ENCODE measurements around the gene MDM2. TPM values are rescaled to one million over a fixed set of nuclear protein-coding genes. Genes with fewer than 3 reads are reported as not detected.
A peak's percentile ranks its signal among the peaks of the same experiment; 100 is the strongest.

MDM2 gene
- total RNA-seq, 2 donors from 2014 or later: 191 to 225 TPM

DNA sequence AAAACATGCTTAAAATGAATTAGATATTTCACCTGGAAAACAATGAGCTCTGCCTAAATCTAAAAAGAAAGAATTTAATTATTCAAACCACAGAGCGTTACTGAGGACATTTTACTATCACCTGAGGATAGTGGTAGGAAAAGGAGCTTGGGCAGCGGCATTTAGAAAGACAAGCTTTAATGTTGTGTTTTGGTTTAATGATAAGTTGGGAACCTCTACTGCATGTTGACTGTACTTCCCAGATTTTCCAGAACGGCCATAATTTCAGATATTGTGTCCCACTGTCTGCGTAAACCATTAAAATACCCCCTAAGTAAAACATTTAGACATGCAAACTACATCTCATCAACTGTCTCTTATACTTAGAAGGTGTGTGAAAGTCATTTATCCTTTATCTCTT is 69.6 kb downstream of the MDM2 start:
- H3K9me3 Mint-ChIP-seq: peaks cover 0 to 2% of the 10 kb centered on the region in 2 donors

DNA sequence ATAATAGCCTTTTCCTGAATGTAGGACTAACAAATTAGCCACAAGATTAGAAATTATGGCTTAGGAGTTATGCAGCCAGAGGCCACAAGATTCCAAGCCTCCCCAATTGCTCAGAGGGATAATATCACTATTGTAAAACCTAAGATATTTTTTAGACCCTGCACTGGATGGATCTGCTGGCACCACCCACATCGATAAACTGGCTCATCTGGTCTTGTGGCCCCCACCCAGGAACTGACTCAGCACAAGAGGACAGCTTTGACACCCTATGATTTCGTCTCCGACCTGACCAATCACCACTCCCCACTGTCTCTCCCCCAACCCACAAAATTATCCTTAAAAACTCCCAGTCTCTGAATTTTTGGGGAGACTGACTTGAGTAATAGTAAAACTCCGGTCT is 70.3 kb downstream of the MDM2 start:
- Mint-ChIP-seq H3K4me1 (ENCODE audit: low read depth) (no peaks in the 10 kb centered on the region), H3K9me3 (peaks cover 0 to 2% of the 10 kb centered on the region in 2 donors), H3K36me3 (ENCODE audit: insufficient read depth in 2 of 2) (peaks cover 0 to 10% of the 10 kb centered on the region in 2 donors), H3K4me3 (no peak overlapping the region), H3K27me3 (ENCODE audit: low read depth) (no peaks in the 10 kb centered on the region), H3K27ac (no peak overlapping the region)
- no peak for DNase-seq
- no peak for ATAC-seq (replicated peaks in 1 of 2)

More for the DNA sequence above, 69.6 kb downstream of the MDM2 start:
- Mint-ChIP-seq H3K27me3 (ENCODE audit: low read depth) (no peaks in the 10 kb centered on the region), H3K4me3 (no peak overlapping the region), H3K36me3 (ENCODE audit: insufficient read depth in 2 of 2) (peaks cover 0 to 8% of the 10 kb centered on the region in 2 donors), H3K27ac (no peak overlapping the region), H3K4me1 (ENCODE audit: low read depth) (no peaks in the 10 kb centered on the region)
- ATAC-seq (replicated peaks in 1 of 2): no peak
- DNase-seq: no peak

DNA sequence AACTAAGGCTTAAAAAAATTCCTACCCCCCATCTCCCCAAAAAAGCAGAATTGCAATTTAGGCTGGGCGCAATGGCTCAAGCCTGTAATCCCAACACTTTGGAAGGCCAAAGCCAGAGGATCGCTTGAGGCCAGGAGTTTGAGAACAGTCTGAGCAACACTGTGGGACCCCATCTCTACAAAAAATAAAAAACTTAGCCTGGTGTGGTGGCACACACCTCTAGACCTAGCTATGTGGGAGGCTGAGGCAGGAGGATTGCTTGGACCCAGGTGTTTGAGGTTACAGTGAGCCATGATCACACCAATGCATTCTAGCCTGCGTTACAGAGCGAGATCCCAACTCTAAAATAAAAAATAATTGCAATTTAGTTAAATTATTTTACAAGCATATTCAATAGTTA is 70.9 kb downstream of the MDM2 start:
- Mint-ChIP-seq H3K4me3 (no peak overlapping the region), H3K27me3 (ENCODE audit: low read depth) (no peaks in the 10 kb centered on the region), H3K27ac (no peak overlapping the region), H3K36me3 (ENCODE audit: insufficient read depth in 2 of 2) (peaks cover 0 to 10% of the 10 kb centered on the region in 2 donors), H3K9me3 (peaks cover 0 to 2% of the 10 kb centered on the region in 2 donors), H3K4me1 (ENCODE audit: low read depth) (no peaks in the 10 kb centered on the region)
- ATAC-seq (replicated peaks in 1 of 2): no peak
- DNase-seq: no peak

DNA sequence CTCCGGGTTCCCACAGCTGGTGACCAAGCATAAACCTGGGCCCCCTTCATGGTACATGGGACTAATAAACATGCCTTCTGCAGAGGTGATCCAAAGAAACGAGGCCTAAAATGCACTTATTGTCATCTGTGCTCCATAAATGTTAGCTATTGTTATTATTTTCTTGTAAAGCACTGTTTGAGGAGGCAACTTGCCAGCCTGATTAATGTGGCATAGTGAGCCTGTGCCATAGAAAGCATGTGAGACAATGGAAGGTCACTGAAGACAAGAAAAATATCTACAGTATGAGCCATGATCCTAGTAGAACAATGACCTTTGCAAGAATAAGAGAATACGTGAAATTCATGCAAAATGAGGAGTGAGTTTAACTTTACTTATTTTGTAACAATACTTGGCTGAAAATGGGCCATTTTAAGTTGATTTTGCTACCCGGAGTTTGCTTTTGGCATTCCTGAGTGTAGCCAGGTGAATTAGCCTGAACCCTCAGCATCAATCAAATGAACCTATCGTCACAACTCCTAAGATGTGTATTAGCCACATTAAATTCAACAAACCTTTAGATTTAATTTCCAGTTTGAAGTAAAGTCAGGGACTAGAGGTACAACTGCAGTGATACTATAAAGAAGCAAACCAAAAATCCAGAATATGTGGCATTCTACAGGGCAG is 72.8 kb downstream of the MDM2 start:
- H3K27me3 Mint-ChIP-seq (ENCODE audit: low read depth): peaks cover 7% of the 10 kb centered on the region
- peaks cover 0 to 10% of the 10 kb centered on the region in 2 donors for H3K36me3 Mint-ChIP-seq (ENCODE audit: insufficient read depth in 2 of 2)

DNA sequence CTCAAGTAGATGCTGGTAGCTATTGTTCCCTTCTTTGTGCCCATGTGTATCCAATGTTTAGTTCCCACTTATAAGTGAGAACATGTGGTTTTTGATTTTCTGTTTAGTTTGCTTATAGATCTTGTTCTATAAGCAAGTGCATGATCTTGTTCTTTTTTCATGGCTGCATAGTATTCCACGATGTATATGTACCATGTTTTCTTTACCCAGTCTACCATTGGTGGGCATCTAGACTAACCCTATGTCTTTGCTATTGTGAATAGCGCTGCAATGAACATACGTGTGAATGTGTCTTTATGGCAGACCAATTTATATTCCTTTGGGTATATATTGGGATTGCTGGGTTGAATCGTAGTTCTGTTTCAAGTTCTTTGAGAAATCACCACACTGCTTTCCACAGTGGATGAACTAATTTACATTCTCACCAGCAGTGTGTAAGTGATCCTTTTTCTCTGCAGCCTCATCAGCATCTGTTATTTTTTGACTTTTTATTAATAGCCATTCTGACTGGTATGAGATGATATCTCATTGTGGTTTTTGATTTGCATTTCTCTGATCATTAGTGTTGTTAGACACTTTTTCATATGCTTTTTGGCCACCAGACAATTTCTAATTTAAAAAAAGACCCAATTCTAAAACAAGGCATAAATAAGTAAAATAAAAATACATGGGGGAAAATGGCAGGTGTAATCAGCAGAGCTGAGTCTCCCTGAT is 74.4 kb downstream of the MDM2 start:
- H3K4me1 Mint-ChIP-seq (ENCODE audit: low read depth): no peaks in the 10 kb centered on the region
- ATAC-seq (replicated peaks in 1 of 2): no peak

More for the DNA sequence above, 72.8 kb downstream of the MDM2 start:
- DNase-seq (no peak), ATAC-seq (replicated peaks in 1 of 2) (no peak)
- H3K27ac Mint-ChIP-seq: no peak overlapping the region
- H3K4me3 Mint-ChIP-seq: no peak overlapping the region
- no peaks in the 10 kb centered on the region for H3K4me1 Mint-ChIP-seq (ENCODE audit: low read depth)
- peaks cover 0 to 2% of the 10 kb centered on the region in 2 donors for H3K9me3 Mint-ChIP-seq

DNA sequence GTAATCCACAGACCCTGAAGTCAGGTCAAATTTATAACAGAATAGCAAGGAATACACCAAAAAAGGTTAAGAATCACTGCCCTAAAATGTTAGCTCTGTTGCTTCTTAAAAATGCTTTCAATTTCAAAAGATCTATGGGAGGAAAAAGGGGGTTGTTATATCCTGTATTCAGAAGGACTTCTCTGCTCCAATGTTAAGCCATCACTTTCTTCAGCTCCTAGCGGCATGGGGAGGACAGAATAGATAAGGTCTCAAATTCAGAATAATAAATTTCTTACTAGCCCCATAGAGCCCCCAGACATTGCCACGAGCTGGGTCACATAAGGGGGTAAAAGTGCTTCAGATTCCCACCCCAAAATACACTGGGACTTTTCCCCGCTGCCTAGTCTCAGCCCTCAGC is 75.2 kb downstream of the MDM2 start:
- peaks cover 7% of the 10 kb centered on the region for H3K4me1 Mint-ChIP-seq (ENCODE audit: low read depth)
- no peak for ATAC-seq (replicated peaks in 1 of 2)
- peaks cover 0 to 10% of the 10 kb centered on the region in 2 donors for H3K36me3 Mint-ChIP-seq (ENCODE audit: insufficient read depth in 2 of 2)
- no peak for DNase-seq
- peaks cover 13% of the 10 kb centered on the region for H3K27me3 Mint-ChIP-seq (ENCODE audit: low read depth)
- no peak overlapping the region for H3K27ac Mint-ChIP-seq
- no peak overlapping the region for H3K4me3 Mint-ChIP-seq
- H3K9me3 Mint-ChIP-seq: peaks cover 0 to 2% of the 10 kb centered on the region in 2 donors

More for the DNA sequence above, 74.4 kb downstream of the MDM2 start:
- Mint-ChIP-seq H3K9me3 (peaks cover 0 to 2% of the 10 kb centered on the region in 2 donors), H3K36me3 (ENCODE audit: insufficient read depth in 2 of 2) (peaks cover 0 to 10% of the 10 kb centered on the region in 2 donors), H3K27ac (no peak overlapping the region), H3K4me3 (no peak overlapping the region), H3K27me3 (ENCODE audit: low read depth) (peaks cover 13% of the 10 kb centered on the region)
- no peak for DNase-seq

DNA sequence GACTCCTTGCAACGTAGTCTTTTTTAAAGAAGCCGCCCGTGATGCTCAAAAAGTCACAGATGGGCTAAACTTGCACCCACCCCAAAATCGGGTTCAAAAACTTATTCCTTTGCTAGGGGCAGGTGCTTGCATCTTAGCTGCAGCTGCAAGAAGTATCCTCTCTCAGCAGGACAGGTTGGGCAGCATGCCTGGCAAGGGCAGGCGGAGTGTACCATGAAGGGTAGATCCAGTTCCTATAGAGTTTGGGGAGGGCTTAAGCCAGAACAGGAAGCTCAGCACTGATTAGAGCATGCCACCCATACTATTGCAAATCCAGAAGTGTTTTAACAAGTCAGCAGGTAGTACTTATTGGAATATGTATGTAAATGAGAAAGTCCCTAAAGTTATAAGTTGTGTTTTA is 76.3 kb downstream of the MDM2 start:
- no peak overlapping the region for H3K27ac Mint-ChIP-seq
- no peak overlapping the region for H3K4me3 Mint-ChIP-seq
- peaks cover 0 to 2% of the 10 kb centered on the region in 2 donors for H3K9me3 Mint-ChIP-seq
- ATAC-seq (replicated peaks in 1 of 2): no peak
- peaks cover 0 to 4% of the 10 kb centered on the region in 2 donors for H3K36me3 Mint-ChIP-seq (ENCODE audit: insufficient read depth in 2 of 2)
- no peak for DNase-seq
- peaks cover 13% of the 10 kb centered on the region for H3K27me3 Mint-ChIP-seq (ENCODE audit: low read depth)
- H3K4me1 Mint-ChIP-seq (ENCODE audit: low read depth): peaks cover 15% of the 10 kb centered on the region

DNA sequence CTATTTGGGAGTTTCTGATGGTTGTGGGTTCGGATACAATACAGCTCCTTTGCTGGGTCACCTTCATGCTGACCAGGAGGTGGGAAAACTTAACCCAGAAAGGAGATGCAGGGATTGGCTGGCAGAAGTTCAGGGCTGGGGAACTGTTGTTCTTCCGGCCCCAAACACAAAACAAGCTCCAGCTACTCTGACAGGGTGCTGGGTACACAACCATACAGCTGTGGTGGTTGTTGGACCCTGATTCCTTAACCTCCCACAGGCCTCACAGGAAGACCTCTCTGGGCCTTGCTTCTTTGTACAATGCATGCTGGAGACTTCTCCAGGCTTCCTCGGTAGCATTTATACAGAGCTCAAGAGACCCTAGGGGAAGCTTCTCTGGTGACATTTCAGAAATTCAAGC is 77.4 kb downstream of the MDM2 start:
- Mint-ChIP-seq H3K4me1 (ENCODE audit: low read depth) (peaks cover 24% of the 10 kb centered on the region), H3K27ac (no peak overlapping the region), H3K27me3 (ENCODE audit: low read depth) (peaks cover 13% of the 10 kb centered on the region), H3K36me3 (ENCODE audit: insufficient read depth in 2 of 2) (peaks cover 0 to 4% of the 10 kb centered on the region in 2 donors), H3K4me3 (no peak overlapping the region), H3K9me3 (peaks cover 0 to 2% of the 10 kb centered on the region in 2 donors)
- no peak for DNase-seq
- no peak for ATAC-seq (replicated peaks in 1 of 2)

DNA sequence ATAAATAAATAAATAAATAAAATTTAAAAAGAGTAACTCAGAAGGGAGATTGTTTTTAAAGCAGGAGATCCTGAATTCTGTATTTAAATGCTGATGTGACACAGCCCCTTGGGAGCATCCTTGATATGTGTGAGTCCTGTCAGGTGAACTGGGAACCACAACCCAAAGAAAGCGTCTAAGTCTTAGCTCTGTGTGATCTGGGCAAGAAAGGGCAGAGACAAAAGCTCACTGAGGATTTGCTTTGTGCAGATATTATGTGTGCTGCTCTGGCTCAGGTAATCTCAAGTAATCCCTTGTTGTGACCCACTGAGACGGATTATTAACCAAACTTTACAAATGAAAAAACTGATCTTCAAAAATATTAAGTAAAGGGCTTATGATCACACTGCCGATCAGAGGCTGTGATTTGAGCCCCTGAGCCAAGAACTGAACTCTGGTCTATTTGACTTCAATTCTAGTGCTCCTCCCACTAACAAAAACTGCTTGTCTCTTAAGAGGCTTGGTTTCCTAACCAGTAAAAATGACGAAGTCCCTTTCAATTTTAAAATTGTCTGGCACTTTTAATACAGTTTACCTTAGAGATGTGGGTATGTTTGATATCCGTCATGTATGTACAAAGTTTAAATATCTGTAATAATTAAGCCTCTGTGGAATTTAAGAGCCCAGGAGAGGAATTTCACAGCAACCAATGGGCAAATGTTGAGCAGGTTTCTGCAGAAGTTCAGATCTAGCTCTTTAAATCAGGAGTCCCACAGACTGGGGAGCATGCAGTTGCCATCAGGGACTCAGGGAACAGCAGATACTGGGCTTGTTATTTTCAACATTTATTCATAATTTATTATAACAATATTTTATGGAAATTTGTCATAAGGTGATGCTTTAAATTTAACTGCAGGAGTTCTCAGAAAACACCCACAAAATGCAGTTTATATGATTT is 78.9 kb downstream of the MDM2 start:
- peaks cover 39% of the 10 kb centered on the region for H3K4me1 Mint-ChIP-seq (ENCODE audit: low read depth)
- peaks cover 0 to 2% of the 10 kb centered on the region in 2 donors for H3K9me3 Mint-ChIP-seq
- no peak overlapping the region for H3K4me3 Mint-ChIP-seq
- no peak for ATAC-seq (replicated peaks in 1 of 2)
- no peak for DNase-seq
- peaks cover 19% of the 10 kb centered on the region for H3K27me3 Mint-ChIP-seq (ENCODE audit: low read depth)
- peaks cover 0 to 4% of the 10 kb centered on the region in 2 donors for H3K36me3 Mint-ChIP-seq (ENCODE audit: insufficient read depth in 2 of 2)
- no peak overlapping the region for H3K27ac Mint-ChIP-seq

DNA sequence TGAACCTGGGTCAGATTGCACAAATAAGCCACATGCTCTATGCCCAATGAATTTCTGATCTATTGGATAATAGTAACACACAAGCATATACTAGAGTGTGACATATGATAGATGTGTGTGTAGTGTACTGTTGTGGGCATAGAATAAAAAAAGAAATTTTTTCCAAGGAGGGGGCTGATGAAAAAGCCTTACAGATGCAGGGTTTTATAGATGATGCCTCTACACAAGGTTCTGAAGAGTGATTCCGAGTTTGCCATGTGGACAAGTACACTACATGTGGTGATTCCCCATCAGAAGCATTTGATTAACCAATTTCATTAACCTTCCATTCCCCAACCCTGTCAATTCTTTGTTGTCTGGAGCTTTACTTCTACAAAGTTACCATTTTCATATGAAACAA is 79.7 kb downstream of the MDM2 start:
- Mint-ChIP-seq H3K27ac (no peak overlapping the region), H3K27me3 (ENCODE audit: low read depth) (peaks cover 19% of the 10 kb centered on the region), H3K9me3 (no peaks in the 10 kb centered on the region), H3K36me3 (ENCODE audit: insufficient read depth in 2 of 2) (peaks cover 0 to 2% of the 10 kb centered on the region in 2 donors), H3K4me3 (no peak overlapping the region), H3K4me1 (ENCODE audit: low read depth) (peaks cover 45% of the 10 kb centered on the region)
- ATAC-seq (replicated peaks in 1 of 2) (no peak), DNase-seq (no peak)

DNA sequence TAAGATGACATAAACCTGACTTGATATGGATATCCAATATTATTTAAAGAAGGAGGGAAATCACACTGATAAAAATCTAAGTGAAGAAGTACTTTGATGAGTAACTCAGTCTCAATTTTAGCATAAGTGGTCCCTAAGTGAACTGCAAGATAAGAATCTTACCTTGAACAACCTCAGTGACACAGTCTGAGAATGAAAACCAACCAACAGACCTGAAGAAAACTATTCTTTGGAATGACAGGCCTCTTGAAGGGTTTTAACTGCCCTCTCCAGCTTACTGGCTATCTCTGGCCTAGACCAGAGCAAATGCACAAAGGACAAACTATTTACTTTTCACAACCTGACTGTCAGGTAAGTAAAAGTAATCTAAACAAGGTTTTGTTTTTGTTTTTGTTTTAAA is 80.3 kb downstream of the MDM2 start:
- peak overlapping the region in 1 of 2 donors; percentile 25 for H3K4me3 Mint-ChIP-seq
- no peaks in the 10 kb centered on the region for H3K9me3 Mint-ChIP-seq
- H3K4me1 Mint-ChIP-seq (ENCODE audit: low read depth): peaks cover 45% of the 10 kb centered on the region
- H3K27me3 Mint-ChIP-seq (ENCODE audit: low read depth): peaks cover 19% of the 10 kb centered on the region
- H3K27ac Mint-ChIP-seq: no peak overlapping the region
- no peaks in the 10 kb centered on the region for H3K36me3 Mint-ChIP-seq (ENCODE audit: insufficient read depth in 2 of 2)
- DNase-seq (peak in 1 of 2 donors; percentile 10), ATAC-seq (replicated peaks in 1 of 2) (peak; percentile 90 to 94)

DNA sequence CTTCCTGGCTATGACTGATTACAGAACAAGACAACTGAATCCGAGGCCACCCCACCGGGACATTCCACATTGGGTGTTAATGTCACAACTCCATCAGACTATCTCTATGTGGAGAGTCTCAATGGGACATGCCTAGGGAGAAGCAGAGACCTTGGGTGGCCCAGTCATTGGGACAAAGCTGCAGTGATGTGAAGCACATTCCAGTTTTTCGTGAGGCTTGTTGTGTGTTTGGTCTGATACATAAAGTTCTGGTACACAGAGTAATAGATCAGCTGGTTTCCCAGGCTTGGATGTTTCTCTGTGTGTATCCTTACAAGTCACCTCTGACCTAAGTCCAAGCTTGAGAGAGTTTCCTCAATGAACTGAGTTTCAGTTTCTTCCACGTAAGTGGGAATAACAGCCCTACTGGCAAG is 82.7 kb downstream of the MDM2 start:
- DNase-seq (no peak), ATAC-seq (replicated peaks in 1 of 2) (no peak)
- Mint-ChIP-seq H3K4me3 (no peak overlapping the region), H3K9me3 (no peaks in the 10 kb centered on the region), H3K27me3 (ENCODE audit: low read depth) (peaks cover 12% of the 10 kb centered on the region), H3K36me3 (ENCODE audit: insufficient read depth in 2 of 2) (no peaks in the 10 kb centered on the region), H3K27ac (no peak overlapping the region), H3K4me1 (ENCODE audit: low read depth) (peaks cover 51% of the 10 kb centered on the region)

DNA sequence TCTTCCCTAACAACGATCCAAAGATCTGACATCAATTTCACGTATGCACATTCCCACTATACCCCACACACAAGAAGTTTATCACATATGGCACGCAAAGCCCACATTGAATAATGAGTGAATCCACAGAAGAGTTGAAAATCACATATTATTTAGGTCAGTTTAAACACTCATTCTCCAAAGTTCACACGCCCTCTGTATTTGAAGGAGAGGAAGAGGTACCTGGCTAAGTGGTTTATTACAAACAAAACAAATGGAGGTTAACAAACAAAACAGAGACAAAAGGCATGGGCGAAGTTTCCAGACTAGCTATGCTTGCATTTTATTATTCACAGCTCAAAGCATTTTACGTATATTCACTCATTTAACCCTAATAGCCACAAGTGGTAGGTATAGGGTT is 83.2 kb downstream of the MDM2 start:
- H3K27me3 Mint-ChIP-seq (ENCODE audit: low read depth): peaks cover 16% of the 10 kb centered on the region
- H3K9me3 Mint-ChIP-seq: no peaks in the 10 kb centered on the region
- no peak overlapping the region for H3K4me3 Mint-ChIP-seq
- ATAC-seq (replicated peaks in 1 of 2) (no peak), DNase-seq (no peak)
- H3K36me3 Mint-ChIP-seq (ENCODE audit: insufficient read depth in 2 of 2): no peaks in the 10 kb centered on the region
- H3K4me1 Mint-ChIP-seq (ENCODE audit: low read depth): peaks cover 55% of the 10 kb centered on the region
- no peak overlapping the region for H3K27ac Mint-ChIP-seq

All from activated T-cell treated with anti-CD3 and anti-CD28 coated beads, Interleukin-2, amount 50 U/mL, for 72 hours (primary cell).